H1 (cell line): ENCODE results near the gene TNFRSF14. TPM values are rescaled to one million over a fixed set of nuclear protein-coding genes. Genes with fewer than 3 reads are reported as not detected.
"Not testable (repeated sequence)": the region's sequence is repeated elsewhere in the genome, so short reads cannot be mapped to it uniquely, and the experiment has no call there.

Experiments used
- CTCF ChIA-PET: fragments of 300-600 bp; sonication (Branson Sonifier 250); formaldehyde crosslinking; loops from one replicate; lab custom pipeline; 2021; ENCODE audit not compliant: partially characterized antibody; lab: Charles Lee
- POLR2A ChIA-PET: fragments of 300-600 bp; sonication (Branson Sonifier 250); formaldehyde crosslinking; loops from one replicate; lab custom pipeline; 2021; ENCODE audit warnings: inconsistent platforms; ENCODE audit not compliant: partially characterized antibody; lab: Charles Lee
- DNase-seq, 2 experiments: peaks; one replicate each; pipeline versions ENCODE4 v3.0.0 to v3.0.0-alpha.2; 2010 to 2022; ENCODE audit warnings: low spot score in 2 of 2, low read depth in 1 of 2, mixed read lengths in 1 of 2
- FAIRE-seq: peaks from 2 replicates; lab custom pipeline; 2011; peaks lifted over from hg19 to GRCh38; lab: Jason Lieb, UNC
- H2AFZ ChIP-seq: 2 replicates; pipeline ENCODE4 v1.8.1; 2012; ENCODE audit warnings: low read length, inconsistent platforms
- H2AK5ac ChIP-seq: 2 replicates; pipeline ENCODE4 v1.6.1; 2013; ENCODE audit warnings: low read depth, low read length
- H2BK120ac ChIP-seq: replicated peaks from 2 replicates; pipeline ENCODE3; 2013; ENCODE audit warnings: low read depth, low read length, inconsistent platforms
- H2BK12ac ChIP-seq: 2 replicates; pipeline ENCODE4 v1.6.1; 2013; ENCODE audit warnings: low read depth, low read length
- H2BK15ac ChIP-seq: 2 replicates; pipeline ENCODE4 v1.6.1; 2013; ENCODE audit warnings: low read length
- H2BK20ac ChIP-seq: 2 replicates; pipeline ENCODE4 v1.6.1; 2013; ENCODE audit warnings: low read length
- H2BK5ac ChIP-seq: 2 replicates; pipeline ENCODE4 v1.6.1; 2013; ENCODE audit warnings: low read depth, low read length
- H3K14ac ChIP-seq: 2 replicates; pipeline ENCODE4 v1.6.1; 2013; ENCODE audit warnings: inconsistent platforms; ENCODE audit not compliant: insufficient read length
- H3K18ac ChIP-seq: 2 replicates; pipeline ENCODE4 v1.6.1; 2013; ENCODE audit warnings: low read length; ENCODE audit errors: extremely low read depth
- H3K23ac ChIP-seq: 2 replicates; pipeline ENCODE4 v1.6.1; 2013; ENCODE audit warnings: inconsistent platforms; ENCODE audit not compliant: insufficient read length
- H3K23me2 ChIP-seq: 2 replicates; pipeline ENCODE4 v1.6.1; 2013; ENCODE audit warnings: low read depth, low read length
- H3K27ac ChIP-seq: 2 replicates; pipeline ENCODE4 v1.6.1; 2011; ENCODE audit warnings: low read depth, low read length, inconsistent platforms
- H3K27me3 ChIP-seq, 4 experiments: replicated peaks in 1 of 4; 1 replicate in 1 of 4; 2 replicates in 3 of 4; pipeline versions ENCODE4 v1.6.1 to v1.8.1; 2011 to 2013; ENCODE audit warnings: low read length in 3 of 4, mild to moderate bottlenecking in 3 of 4, inconsistent platforms in 2 of 4, mixed read lengths in 2 of 4, moderate library complexity in 1 of 4; ENCODE audit not compliant: control insufficient read depth in 3 of 4, insufficient read depth in 3 of 4; ENCODE audit errors: extremely low read depth in 1 of 4
- H3K36me3 ChIP-seq, 4 experiments: 2 replicates each; pipeline versions ENCODE4 v1.6.1 to v1.8.1; 2011 to 2013; ENCODE audit warnings: mild to moderate bottlenecking in 4 of 4, low read length in 3 of 4, moderate library complexity in 2 of 4, control low read depth in 1 of 4, inconsistent platforms in 1 of 4; ENCODE audit not compliant: insufficient read depth in 4 of 4, control insufficient read depth in 2 of 4
- H3K4ac ChIP-seq: replicated peaks from 2 replicates; pipeline ENCODE3; 2013; ENCODE audit warnings: low read length, low read depth, mixed read lengths, inconsistent platforms; ENCODE audit not compliant: insufficient read length
- H3K4me1 ChIP-seq, 4 experiments: replicated peaks in 1 of 4; 1 replicate in 1 of 4; 2 replicates in 3 of 4; pipeline versions ENCODE4 v1.6.1 to v1.8.1; 2011 to 2013; ENCODE audit warnings: low read length in 3 of 4, inconsistent platforms in 2 of 4, mixed read lengths in 1 of 4; ENCODE audit not compliant: insufficient read depth in 4 of 4, control insufficient read depth in 3 of 4
- H3K4me2 ChIP-seq, 2 experiments: 2 replicates each; pipeline versions ENCODE4 v1.6.1 to v1.8.1; 2011 to 2013; ENCODE audit warnings: low read depth in 2 of 2, low read length in 2 of 2, control low read depth in 1 of 2, inconsistent platforms in 1 of 2, mild to moderate bottlenecking in 1 of 2; ENCODE audit not compliant: insufficient read depth in 1 of 2
- H3K4me3 ChIP-seq, 4 experiments: fragments of 200-600, 300-600 bp in 1 of 4; sonication (generic), shearing (Covaris generic), sonication (Bioruptor Twin) in 1 of 4; 2 replicates each; pipeline versions ENCODE4 v1.5.1 to v1.8.1; 2011 to 2016; ENCODE audit warnings: low read length in 4 of 4, low read depth in 3 of 4, control low read depth in 2 of 4, inconsistent platforms in 2 of 4, mild to moderate bottlenecking in 2 of 4, mixed read lengths in 1 of 4, moderate library complexity in 1 of 4; ENCODE audit not compliant: insufficient read depth in 2 of 4; ENCODE audit errors: extremely low read depth in 1 of 4
- H3K56ac ChIP-seq: replicated peaks from 2 replicates; pipeline ENCODE3; 2013; ENCODE audit warnings: low read depth, mild to moderate bottlenecking, mixed read lengths, low read length, inconsistent platforms; ENCODE audit not compliant: insufficient read length
- H3K79me1 ChIP-seq: 2 replicates; pipeline ENCODE4 v1.6.1; 2013; ENCODE audit warnings: low read depth, low read length, control low read depth
- H3K79me2 ChIP-seq, 2 experiments: 2 replicates each; pipeline versions ENCODE4 v1.6.1 to v1.8.1; 2012 to 2013; ENCODE audit warnings: low read length in 2 of 2, mild to moderate bottlenecking in 2 of 2, inconsistent platforms in 1 of 2; ENCODE audit not compliant: insufficient read depth in 2 of 2, control insufficient read depth in 1 of 2
- H3K9ac ChIP-seq, 4 experiments: replicated peaks in 1 of 4; 1 replicate in 1 of 4; 2 replicates in 3 of 4; pipeline versions ENCODE4 v1.6.1 to v1.8.1; 2011 to 2013; ENCODE audit warnings: low read depth in 3 of 4, low read length in 3 of 4, control low read depth in 2 of 4, mild to moderate bottlenecking in 2 of 4, moderate library complexity in 2 of 4, inconsistent platforms in 1 of 4; ENCODE audit errors: extremely low read depth in 1 of 4
- H3K9me3 ChIP-seq, 2 experiments: 2 replicates each; pipeline versions ENCODE4 v1.6.1 to v1.8.1; 2012 to 2013; ENCODE audit warnings: mild to moderate bottlenecking in 2 of 2, moderate library complexity in 2 of 2, control low read depth in 1 of 2, inconsistent platforms in 1 of 2, low read depth in 1 of 2, low read length in 1 of 2, mixed read lengths in 1 of 2; ENCODE audit not compliant: insufficient read depth in 2 of 2
- H4K20me1 ChIP-seq, 2 experiments: replicated peaks in 1 of 2; 2 replicates each; pipeline versions ENCODE3 to v1.8.1; 2011 to 2013; ENCODE audit warnings: inconsistent platforms in 2 of 2, low read length in 2 of 2, mild to moderate bottlenecking in 1 of 2; ENCODE audit not compliant: insufficient read depth in 2 of 2, control insufficient read depth in 1 of 2
- H4K5ac ChIP-seq: 2 replicates; pipeline ENCODE4 v1.6.1; 2013; ENCODE audit warnings: low read length, low read depth, mixed read lengths, inconsistent platforms; ENCODE audit not compliant: insufficient read length
- H4K8ac ChIP-seq: 2 replicates; pipeline ENCODE4 v1.8.0; 2013; ENCODE audit warnings: mild to moderate bottlenecking, moderate library complexity, low read length, inconsistent platforms; ENCODE audit not compliant: insufficient read depth; ENCODE audit errors: extremely low read depth
- H4K91ac ChIP-seq: replicated peaks from 2 replicates; pipeline ENCODE3; 2013; ENCODE audit warnings: low read length, mixed read lengths, inconsistent platforms; ENCODE audit not compliant: insufficient read length
- EZH2 ChIP-seq: fragments of 200-600 bp; sonication (generic); IDR thresholded peaks from 2 replicates; pipeline ENCODE4 v1.7.1; 2012; ENCODE audit warnings: low read depth, mild to moderate bottlenecking, moderate library complexity, low read length, inconsistent platforms; ENCODE audit not compliant: severe bottlenecking
- POU5F1 ChIP-seq: IDR thresholded peaks from 2 replicates; pipeline ENCODE4 v1.6.1; 2011; ENCODE audit warnings: low read depth, mild to moderate bottlenecking, low read length, moderate library complexity
- RBBP5 ChIP-seq: IDR thresholded peaks from 2 replicates; pipeline ENCODE4 v1.7.1; 2012; ENCODE audit warnings: low read depth, mild to moderate bottlenecking, inconsistent platforms, low read length, moderate library complexity, borderline replicate concordance
- WGBS, 2 experiments: shearing (Covaris generic) in 1 of 2; methylation state at CpG; one replicate each; pipeline versions ENCODE4 v1.1.6 to v1.1.7; 2013 to 2015; ENCODE audit warnings: low lambda C conversion rate in 2 of 2, mixed read lengths in 2 of 2, inconsistent platforms in 1 of 2, low coverage in 1 of 2, missing lambda C conversion rate in 1 of 2; ENCODE audit not compliant: insufficient replicate concordance in 2 of 2, insufficient coverage in 1 of 2, insufficient read length in 1 of 2; ENCODE audit errors: extremely low coverage in 1 of 2, missing lambda C conversion rate in 1 of 2; 5-methylcytosine and 5-hydroxymethylcytosine counted together
- polyA plus RNA-seq, 7 experiments: library from polyadenylated mRNA; depleted of rRNA in 3 of 7; stranded (reverse) in 5 of 7; unstranded in 2 of 7; fragments of >200 nt in 5 of 7; fragments of 200-250 nt in 2 of 7; gene quantifications; 1 replicate in 5 of 7; 2 replicates in 1 of 7; 4 replicates in 1 of 7; pipeline versions ENCODE4 v1.2.1 to v1.2.3, GENCODE V29; 2011 to 2013; ENCODE audit warnings: missing spikeins in 2 of 7, mixed read lengths in 2 of 7
- total RNA-seq: library from RNA; stranded (reverse); fragmentation: NEBNext Ultra II Directional; extraction: Animal tissue kit (Norgen Biotek cat#: 25700); gene quantifications from 2 replicates; pipeline ENCODE4 v1.2.1, GENCODE V29; 2021

TNFRSF14 gene
- total and polyA plus RNA-seq, 2 of the 8 experiments (the other 6 are each of a cell fraction or from before 2014, with no cell fraction given) = 0.36 to 0.50 TPM

DNA sequence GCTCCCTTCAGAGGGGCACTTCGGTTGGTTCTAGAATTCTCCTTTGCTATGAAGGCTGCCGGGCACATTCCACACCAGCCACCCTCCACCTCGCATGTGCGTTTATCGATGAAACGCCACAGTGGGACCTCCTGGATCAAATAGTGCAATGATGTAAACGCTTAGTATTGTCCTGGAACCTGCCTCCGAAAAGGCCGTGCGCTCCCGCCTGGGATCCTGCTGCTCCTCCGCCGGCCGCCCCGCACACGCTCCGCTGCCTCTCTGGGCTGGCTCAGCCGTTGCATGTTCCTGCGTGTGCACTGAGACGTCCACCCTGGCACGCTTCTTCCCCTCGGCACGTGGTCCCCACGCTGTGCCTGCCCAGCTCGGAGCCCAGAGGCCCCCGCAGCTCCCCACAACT lies 4.0 kb upstream of the TNFRSF14 start (continued):
- no peak for TF ChIP-seq EZH2
- TF ChIP-seq POU5F1 = no peak
- TF ChIP-seq RBBP5 = no peak

DNA sequence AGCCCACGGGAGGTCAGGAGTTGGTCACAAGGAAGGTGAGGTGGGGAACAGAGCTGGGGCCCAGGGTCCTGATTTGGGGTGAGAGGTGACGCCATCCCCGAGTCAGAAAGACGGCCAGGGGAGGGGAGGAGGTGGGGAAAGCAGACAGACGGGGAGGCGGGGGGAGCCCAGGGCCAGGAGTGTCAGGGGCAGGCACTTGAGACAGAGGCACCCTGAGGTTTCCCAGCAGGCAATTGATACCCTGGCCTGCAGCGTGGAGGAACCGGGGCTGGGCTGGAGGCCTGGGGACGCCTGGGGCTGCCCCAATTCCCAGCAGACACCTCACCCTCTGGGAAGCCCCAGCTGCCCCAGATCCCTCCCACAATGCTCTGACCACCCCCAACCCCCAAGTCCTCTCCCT lies 3.1 kb upstream of the TNFRSF14 start:
- DNase-seq, H3K4me1 ChIP-seq, H2BK20ac ChIP-seq, H3K27ac ChIP-seq, H3K4me3 ChIP-seq, H3K4ac ChIP-seq, H4K5ac ChIP-seq, H3K9me3 ChIP-seq, FAIRE-seq, H3K27me3 ChIP-seq, CTCF ChIA-PET, H4K91ac ChIP-seq, H3K4me2 ChIP-seq, H4K8ac ChIP-seq, H2AFZ ChIP-seq, H3K9ac ChIP-seq, H2BK15ac ChIP-seq, POLR2A ChIA-PET, H3K23ac ChIP-seq, H3K56ac ChIP-seq, H3K36me3 ChIP-seq, H3K23me2 ChIP-seq, H3K18ac ChIP-seq, H2BK12ac ChIP-seq, H2BK120ac ChIP-seq, H3K79me2 ChIP-seq, H3K79me1 ChIP-seq, H4K20me1 ChIP-seq, H3K14ac ChIP-seq, H2BK5ac ChIP-seq, H2AK5ac ChIP-seq: not testable (repeated sequence)
- whole genome bisulfite sequencing, 2 experiments = 77% methylated on average over 3 of the region's 9 CpGs; no CpG with 5 or more reads in 1 of the 2 experiments
